K562 (cell line): Measurements from ENCODE around the gene OLFML2A. TPM values are rescaled to one million over a fixed set of nuclear protein-coding genes. Genes with fewer than 3 reads are reported as not detected.

ENCODE experiments used
- ATF1 ChIP-seq, 2 experiments: fragments of 450-650 bp in 1 of 2; IDR thresholded peaks; 2 replicates each; pipeline ENCODE4 v1.6.1; 2016; ENCODE audit warnings: missing compliant biosample characterization in 1 of 2, missing genetic modification characterization in 1 of 2
- BHLHE40 ChIP-seq: IDR thresholded peaks from 2 replicates; pipeline ENCODE4 v1.6.1; 2011; ENCODE audit warnings: low read length, improper control_type of control experiment
- CBFA2T2 ChIP-seq: fragments of 450-650 bp; conservative IDR thresholded peaks from 2 replicates; pipeline ENCODE4 v1.6.1; 2017; ENCODE audit warnings: mild to moderate bottlenecking
- CXXC5 ChIP-seq: fragments of 250-450 bp; sonication (Bioruptor Pico); IDR thresholded peaks from 2 replicates; pipeline ENCODE4 v1.8.0; 2022; ENCODE audit warnings: inconsistent platforms, mild to moderate bottlenecking, moderate library complexity
- FOSL1 ChIP-seq: fragments of 200-800 bp; sonication (Bioruptor generic); conservative IDR thresholded peaks from 2 replicates; pipeline ENCODE4 v1.6.1; 2016; ENCODE audit warnings: missing genetic modification characterization, missing compliant biosample characterization
- ID3 ChIP-seq, 2 experiments: fragments of 250-450 bp in 1 of 2; fragments of 450-650 bp in 1 of 2; sonication (Bioruptor Pico) in 1 of 2; IDR thresholded peaks; 2 replicates each; pipeline versions ENCODE4 v1.6.1 to v1.8.0; 2016 to 2021; ENCODE audit warnings: mild to moderate bottlenecking in 2 of 2, moderate library complexity in 2 of 2, missing compliant biosample characterization in 1 of 2, missing genetic modification characterization in 1 of 2
- NFATC3 ChIP-seq: fragments of 450-650 bp; IDR thresholded peaks from 2 replicates; pipeline ENCODE4 v1.6.1; 2017; ENCODE audit warnings: mild to moderate bottlenecking
- RBM22 ChIP-seq: fragments of 200-400 bp; formaldehyde crosslinking; IDR thresholded peaks from 2 replicates; pipeline ENCODE4 v1.6.1; 2018; ENCODE audit warnings: low read length, low read depth; ENCODE audit not compliant: poor library complexity, severe bottlenecking
- RNF2 ChIP-seq: sonication (generic); IDR thresholded peaks from 2 replicates; pipeline ENCODE4 v1.6.1; 2016
- SNRNP70 ChIP-seq: fragments of 200-400 bp; formaldehyde crosslinking; optimal IDR thresholded peaks from 2 replicates; pipeline ENCODE3; 2017; ENCODE audit warnings: low read depth, low read length
- SOX6 ChIP-seq: fragments of 450-650 bp; IDR thresholded peaks from 2 replicates; pipeline ENCODE4 v1.6.1; 2014; ENCODE audit warnings: mild to moderate bottlenecking
- TEAD1 ChIP-seq, 2 experiments: fragments of 450-650 bp in 1 of 2; sonication (generic) in 1 of 2; formaldehyde crosslinking; IDR thresholded peaks; 2 replicates each; pipeline versions ENCODE4 v1.4.0 to v1.8.0; 2020 to 2022; ENCODE audit warnings: mild to moderate bottlenecking in 2 of 2, missing genetic modification reagents in 1 of 2
- TOE1 ChIP-seq, 2 experiments: fragments of 450-650 bp in 1 of 2; sonication (generic) in 1 of 2; formaldehyde crosslinking in 1 of 2; IDR thresholded peaks; 2 replicates each; pipeline versions ENCODE4 v1.7.1 to v1.8.0; 2016 to 2022; ENCODE audit warnings: borderline replicate concordance in 2 of 2, mild to moderate bottlenecking in 2 of 2, antibody characterized with exemption in 1 of 2, inconsistent platforms in 1 of 2, low read depth in 1 of 2, missing genetic modification reagents in 1 of 2, moderate library complexity in 1 of 2
- USF1 ChIP-seq: sonication (generic); formaldehyde crosslinking; IDR thresholded peaks from 2 replicates; pipeline ENCODE4 v1.9.0; 2022; ENCODE audit warnings: mild to moderate bottlenecking, missing genetic modification reagents
- USF2 ChIP-seq: sonication (generic); formaldehyde crosslinking; IDR thresholded peaks from 2 replicates; pipeline ENCODE4 v1.5.0; 2020; ENCODE audit warnings: missing genetic modification reagents
- ZBTB9 ChIP-seq: fragments of 450-650 bp; formaldehyde crosslinking; IDR thresholded peaks from 2 replicates; pipeline ENCODE4 v1.4.0; 2020; ENCODE audit warnings: mild to moderate bottlenecking, moderate library complexity
- ZFP30 ChIP-seq: fragments of 250-450 bp; sonication (Bioruptor Pico); IDR thresholded peaks from 2 replicates; pipeline ENCODE4 v1.8.0; 2022; ENCODE audit warnings: moderate library complexity, mild to moderate bottlenecking, inconsistent platforms, borderline replicate concordance
- ZFP36 ChIP-seq: fragments of 150-350 bp; IDR thresholded peaks from 2 replicates; pipeline ENCODE4 v1.6.1; 2018; ENCODE audit warnings: low read length, low read depth; ENCODE audit not compliant: partially characterized antibody
- ZNF12 ChIP-seq: sonication (generic); formaldehyde crosslinking; IDR thresholded peaks from 2 replicates; pipeline ENCODE4 v1.4.0; 2020; ENCODE audit warnings: mild to moderate bottlenecking, missing genetic modification reagents
- ZNF551 ChIP-seq: fragments of 250-450 bp; sonication (Bioruptor Pico); IDR thresholded peaks from 2 replicates; pipeline ENCODE4 v1.5.0; 2021; ENCODE audit warnings: mild to moderate bottlenecking, moderate library complexity
- ZNF589 ChIP-seq: fragments of 200-800 bp; sonication (Bioruptor generic); IDR thresholded peaks from 2 replicates; pipeline ENCODE4 v1.6.1; 2016; ENCODE audit warnings: low read depth, missing genetic modification characterization, missing compliant biosample characterization
- ZNF695 ChIP-seq: fragments of 450-650 bp; formaldehyde crosslinking; IDR thresholded peaks from 2 replicates; pipeline ENCODE4 v1.4.0; 2020; ENCODE audit warnings: mild to moderate bottlenecking, moderate library complexity
- polyA plus RNA-seq, 8 experiments: library from polyadenylated mRNA; depleted of rRNA in 4 of 8; stranded (reverse) in 5 of 8; unstranded in 3 of 8; fragments of >200 nt; fragmentation: Nextera tagmentation in 2 of 8; fragmentation: Illumina TruSeq in 1 of 8; extraction: Ambion mirVana in 2 of 8; extraction: Trizol in 1 of 8; gene quantifications; 2 replicates each; pipeline versions ENCODE4 v1.2.1 to v1.2.3, GENCODE V29; 2011 to 2014; ENCODE audit warnings: inconsistent platforms in 1 of 8, missing spikeins in 1 of 8
- total RNA-seq, 7 experiments: library from RNA; depleted of rRNA in 6 of 7; stranded (reverse); fragments of >200 nt in 6 of 7; fragmentation: Illumina TruSeq in 2 of 7; extraction: Trizol in 2 of 7; gene quantifications; 2 replicates each; pipeline versions ENCODE4 v1.2.1 to v1.2.3, GENCODE V29; 2011 to 2021; ENCODE audit warnings: low replicate concordance in 1 of 7

The OLFML2A gene
- total and polyA plus RNA-seq, 9 of the 15 experiments (the other 6 are each of a cell fraction or from before 2014, with no cell fraction given): 0.16 TPM; not detected in 8

GRCh38 chr9:124818431-124819281 is 41.7 kb downstream of the OLFML2A start (continued):
- TF ChIP-seq SOX6: peak; percentile 33; the same call in 1 of the 2 replicates
- no peak for TF ChIP-seq ZBTB9
- TF ChIP-seq USF1: peak; percentile 15; the same call in 1 of the 2 replicates
- no peak for TF ChIP-seq RBM22
- 0 out of 2 replicates have a peak, but pooled peaks have one; percentile 25 for TF ChIP-seq RNF2
- peak; percentile 19; the same call in 1 of the 2 replicates for TF ChIP-seq USF2
- no peak for TF ChIP-seq ID3 (CRISPR knock-in tag; IDR thresholded peaks at IDR 0.05)
- peak; percentile 73; the same call in 1 of the 2 replicates for TF ChIP-seq ID3 (tag; IDR thresholded peaks at IDR 0.05)
- TF ChIP-seq TOE1 (IDR thresholded peaks at IDR 0.05; ENCODE audit: borderline replicate concordance): peak; percentile 43; the same call in 1 of the 2 replicates
- no peak for TF ChIP-seq TOE1 (CRISPR knock-in tag; IDR thresholded peaks at IDR 0.05; ENCODE audit: borderline replicate concordance, low read depth)
- no peak for TF ChIP-seq SNRNP70
- TF ChIP-seq ATF1 (CRISPR knock-in tag; IDR thresholded peaks at IDR 0.05): no peak
- TF ChIP-seq ATF1 (tag; IDR thresholded peaks at IDR 0.05): peak; percentile 33; the same call in 1 of the 2 replicates
- TF ChIP-seq ZNF12 (CRISPR knock-in tag): no peak
- TF ChIP-seq CXXC5 (CRISPR knock-in tag): 0 out of 2 replicates have a peak, but pooled peaks have one; percentile 44
- 0 out of 2 replicates have a peak, but pooled peaks have one; percentile 6 for TF ChIP-seq CBFA2T2
- TF ChIP-seq ZNF589 (CRISPR knock-in tag): peak; percentile 54
- peak; percentile 77 for TF ChIP-seq BHLHE40
- TF ChIP-seq TEAD1 (CRISPR knock-in tag; IDR thresholded peaks at IDR 0.05): 0 out of 4 replicates have a peak, but pooled peaks of 1 of the 2 experiments have one; percentile 32
- TF ChIP-seq ZFP36: peak; percentile 87
- no peak for TF ChIP-seq ZNF695 (CRISPR knock-in tag)
- TF ChIP-seq ZNF551 (CRISPR knock-in tag): no peak
- peak; percentile 63; the same call in 1 of the 2 replicates for TF ChIP-seq FOSL1 (tag)
- TF ChIP-seq NFATC3: no peak
- no peak for TF ChIP-seq ZFP30
